ENCODE measurements around the gene CLTCL1. TPM values are rescaled to one million over a fixed set of nuclear protein-coding genes. Genes with fewer than 3 reads are reported as not detected.
A peak's percentile ranks its signal among the peaks of the same experiment; 100 is the strongest.

The CLTCL1 gene
- polyA plus RNA-seq, 1 donor (not counting 4 experiments of a cell fraction or from before 2014, with no cell fraction given): 12.4 TPM

- no peak overlapping the region for H3K27ac ChIP-seq (ENCODE audit: control insufficient read depth, insufficient read depth, low read length)
- no peaks in the 10 kb centered on the region for H3K9me1 ChIP-seq (ENCODE audit: control insufficient read depth, extremely low read depth, insufficient read depth, low read length)
- no peak for DNase-seq (ENCODE audit: low read depth, low spot score)
- no peak overlapping the region for H2AFZ ChIP-seq (ENCODE audit: control insufficient read depth, low read length)
- H3K4me3 ChIP-seq (ENCODE audit: control insufficient read depth in 2 of 3, extremely low read depth in 1 of 3, insufficient read depth in 2 of 3, low read depth in 1 of 3, low read length in 3 of 3): no peak overlapping the region
- no peaks in the 10 kb centered on the region for H3K27me3 ChIP-seq (ENCODE audit: control insufficient read depth, extremely low read depth, insufficient read depth, low read length)
- no peak overlapping the region for H3K9ac ChIP-seq (ENCODE audit: control insufficient read depth, extremely low read depth, insufficient read depth, low read length)
- H3K9me3 ChIP-seq (ENCODE audit: control insufficient read depth, low read depth, low read length): no peaks in the 10 kb centered on the region
- dilution Hi-C loops (cut with MboI; ENCODE audit: extremely low pct_ligation_motif_present, low sequenced_read_pairs): no loop called here
- H3K36me3 ChIP-seq (ENCODE audit: control insufficient read depth in 2 of 2, extremely low read depth in 1 of 2, insufficient read depth in 2 of 2, low read length in 2 of 2): peaks cover 5 to 12% of the 10 kb centered on the region in 2 experiments
- H3K4me1 ChIP-seq (ENCODE audit: control insufficient read depth, extremely low read depth, insufficient read depth, low read length): peaks cover 19% of the 10 kb centered on the region
- H3K4me2 ChIP-seq (ENCODE audit: control insufficient read depth, extremely low read depth, insufficient read depth, low read depth, low read length): no peak overlapping the region
- TF ChIP-seq EZH2 (IDR thresholded peaks at IDR 0.05; ENCODE audit: low read length) (no peak), CTCF (optimal IDR thresholded peaks at IDR 0.05 in 1 of 3, IDR thresholded peaks at IDR 0.05 in 1 of 3, conservative IDR thresholded peaks at IDR 0.05 in 1 of 3; ENCODE audit: extremely low read depth in 1 of 3, insufficient read depth in 2 of 3, low read length in 3 of 3) (no peak)
- FAIRE-seq: no peak
- H4K20me1 ChIP-seq (ENCODE audit: control insufficient read depth, extremely low read depth, insufficient read depth, low read length): peaks cover 5% of the 10 kb centered on the region
- H3K79me2 ChIP-seq (ENCODE audit: control insufficient read depth, insufficient read depth, low read length): peaks cover 14% of the 10 kb centered on the region
These were observed 111.3 kb downstream of the CLTCL1 start for GRCh38 chr22:19180234-19180633.

- DNase-seq (ENCODE audit: low read depth, low spot score): peak; percentile 32
These were observed 111.9 kb downstream of the CLTCL1 start for GRCh38 chr22:19179497-19180048.

More at GRCh38 chr22:19179497-19180048, 111.9 kb downstream of the CLTCL1 start:
- TF ChIP-seq EZH2 (IDR thresholded peaks at IDR 0.05; ENCODE audit: low read length) (no peak), CTCF (optimal IDR thresholded peaks at IDR 0.05 in 1 of 3, IDR thresholded peaks at IDR 0.05 in 1 of 3, conservative IDR thresholded peaks at IDR 0.05 in 1 of 3; ENCODE audit: extremely low read depth in 1 of 3, insufficient read depth in 2 of 3, low read length in 3 of 3) (peak; percentile 67 to 76 (median 70))
- Histone ChIP-seq H4K20me1 (ENCODE audit: control insufficient read depth, extremely low read depth, insufficient read depth, low read length) (peaks cover 5% of the 10 kb centered on the region), H3K27me3 (ENCODE audit: control insufficient read depth, extremely low read depth, insufficient read depth, low read length) (no peaks in the 10 kb centered on the region), H3K4me2 (ENCODE audit: control insufficient read depth, extremely low read depth, insufficient read depth, low read depth, low read length) (peak overlapping the region; percentile 90), H2AFZ (ENCODE audit: control insufficient read depth, low read length) (peak overlapping the region; percentile 60), H3K4me1 (ENCODE audit: control insufficient read depth, extremely low read depth, insufficient read depth, low read length) (peaks cover 25% of the 10 kb centered on the region), H3K36me3 (ENCODE audit: control insufficient read depth in 2 of 2, extremely low read depth in 1 of 2, insufficient read depth in 2 of 2, low read length in 2 of 2) (peaks cover 5 to 12% of the 10 kb centered on the region in 2 experiments), H3K9me3 (ENCODE audit: control insufficient read depth, low read depth, low read length) (no peaks in the 10 kb centered on the region), H3K9ac (ENCODE audit: control insufficient read depth, extremely low read depth, insufficient read depth, low read length) (peak overlapping the region; percentile 60), H3K9me1 (ENCODE audit: control insufficient read depth, extremely low read depth, insufficient read depth, low read length) (no peaks in the 10 kb centered on the region), H3K4me3 (ENCODE audit: control insufficient read depth in 2 of 3, extremely low read depth in 1 of 3, insufficient read depth in 2 of 3, low read depth in 1 of 3, low read length in 3 of 3) (peak overlapping the region in 2 of 3 experiments; percentile 56 to 74), H3K27ac (ENCODE audit: control insufficient read depth, insufficient read depth, low read length) (peak overlapping the region; percentile 26), H3K79me2 (ENCODE audit: control insufficient read depth, insufficient read depth, low read length) (peaks cover 14% of the 10 kb centered on the region)
- FAIRE-seq: peak; percentile 67
- dilution Hi-C loops (cut with MboI; ENCODE audit: extremely low pct_ligation_motif_present, low sequenced_read_pairs): no loop called here
